ENCODE results near the gene PRR14.

- TF ChIP-seq CTCF (conservative IDR thresholded peaks at IDR 0.05 in 1 of 2, IDR thresholded peaks at IDR 0.05 in 1 of 2; ENCODE audit: extremely low read depth in 1 of 2, insufficient read depth in 1 of 2, low read depth in 1 of 2, low read length in 2 of 2): no peak
- TF ChIP-seq EZH2 (IDR thresholded peaks at IDR 0.05; ENCODE audit: borderline replicate concordance, low read length): no peak
These were observed 31.6 kb upstream of the PRR14 start for GRCh38 chr16:30619202-30619601.
